ENCODE measurements around the gene LEAP2.
A peak's percentile ranks its signal among the peaks of the same experiment; 100 is the strongest.
"Not testable (repeated sequence)": the region's sequence is repeated elsewhere in the genome, so short reads cannot be mapped to it uniquely, and the experiment has no call there.

LEAP2 gene

DNA sequence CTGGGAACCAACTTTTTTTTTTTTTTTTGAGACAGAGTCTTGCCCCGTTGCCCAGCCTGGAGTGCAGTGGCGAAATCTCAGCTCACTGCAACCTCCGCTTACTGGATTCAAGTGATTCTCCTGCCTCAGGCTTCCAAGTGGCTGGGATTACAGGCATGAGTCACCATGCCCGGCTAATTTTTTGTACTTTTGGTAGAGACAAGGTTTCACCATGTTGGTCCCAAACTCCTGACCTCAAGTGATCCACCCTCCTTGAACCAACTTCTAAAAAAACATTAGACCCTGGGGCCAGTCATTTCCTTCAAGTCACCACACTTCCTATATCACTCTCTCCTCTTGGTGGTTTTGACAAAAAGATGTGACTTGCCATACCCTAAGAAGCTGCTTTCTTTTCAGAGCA, 32.2 kb upstream of the LEAP2 start:
- DNase-seq, result no peak

DNA sequence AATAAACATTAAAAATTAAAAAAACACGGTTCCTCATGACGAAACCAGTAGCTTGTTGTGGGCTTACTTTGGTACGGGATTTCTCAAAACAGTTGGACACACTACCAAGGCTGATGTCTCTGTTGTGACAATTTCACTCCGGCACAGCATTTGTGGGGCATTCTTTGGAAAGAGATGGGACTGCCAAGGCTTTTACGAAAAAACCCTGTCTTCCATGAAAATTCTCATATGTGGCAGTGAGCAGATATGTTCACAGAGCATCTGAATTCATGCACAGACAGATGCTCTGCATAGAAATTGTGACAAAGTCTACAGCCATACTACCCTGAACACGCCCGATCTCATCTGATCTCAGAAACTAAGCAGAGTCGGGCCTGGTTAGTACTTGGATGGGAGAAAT, 25.2 kb upstream of the LEAP2 start:
- DNase-seq, result no peak

DNA sequence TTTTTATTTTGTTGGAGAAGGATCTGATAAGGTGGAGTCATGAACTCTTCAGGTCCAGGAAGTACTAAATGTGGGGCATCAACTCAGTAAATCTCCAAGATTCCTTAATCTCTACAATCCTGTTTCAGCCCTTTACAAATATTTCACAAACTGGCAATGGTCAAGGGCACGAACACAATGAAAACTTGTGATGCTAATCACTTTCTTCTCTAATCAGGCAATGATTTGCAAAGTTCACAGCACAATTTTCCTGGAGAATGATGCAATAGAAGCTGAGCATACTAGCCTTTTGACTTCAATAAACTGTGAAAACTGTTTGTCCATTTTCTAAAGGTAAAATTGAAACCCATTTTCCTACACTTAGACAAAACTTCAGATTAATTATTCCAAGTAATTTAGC, 24.1 kb upstream of the LEAP2 start:
- DNase-seq, result no peak

DNA sequence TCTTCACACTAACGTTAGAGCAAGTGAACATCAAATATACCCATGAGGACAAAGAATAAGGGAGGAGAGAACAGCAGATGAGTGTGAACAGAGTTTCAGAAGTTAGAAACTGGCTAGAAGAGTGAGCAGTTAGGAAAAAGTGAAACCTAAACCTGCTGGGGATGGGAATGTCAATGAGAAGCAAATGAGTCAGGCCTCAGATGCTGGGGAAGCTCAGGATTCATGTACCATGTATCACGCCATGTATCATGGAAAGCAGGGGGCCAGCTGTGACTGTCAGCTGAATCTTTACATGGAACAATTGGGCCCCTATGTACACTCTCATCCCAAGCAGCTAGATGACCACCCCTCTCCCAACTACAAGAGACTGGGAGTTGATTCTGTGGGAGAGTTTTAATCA, 23.4 kb upstream of the LEAP2 start:
- DNase-seq, result no peak

DNA sequence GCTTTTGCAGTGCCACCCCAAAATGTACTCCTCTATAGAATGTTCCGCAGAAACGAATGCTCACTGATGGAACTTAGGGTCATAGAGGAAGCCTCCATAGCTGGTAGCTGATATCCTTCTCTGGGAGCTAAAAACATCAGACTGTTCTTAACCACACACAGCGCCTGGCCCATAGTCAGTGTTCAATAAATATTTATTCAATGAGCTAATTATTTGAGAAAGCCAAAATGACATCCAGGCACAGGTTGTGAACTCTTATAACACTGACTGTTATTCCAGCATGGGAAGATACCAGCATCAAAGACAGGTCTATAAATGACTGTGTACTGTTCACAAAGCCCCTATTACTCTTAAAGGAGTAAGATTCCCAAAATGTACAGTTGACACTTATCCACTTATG, 20.1 kb upstream of the LEAP2 start:
- no peak for DNase-seq

DNA sequence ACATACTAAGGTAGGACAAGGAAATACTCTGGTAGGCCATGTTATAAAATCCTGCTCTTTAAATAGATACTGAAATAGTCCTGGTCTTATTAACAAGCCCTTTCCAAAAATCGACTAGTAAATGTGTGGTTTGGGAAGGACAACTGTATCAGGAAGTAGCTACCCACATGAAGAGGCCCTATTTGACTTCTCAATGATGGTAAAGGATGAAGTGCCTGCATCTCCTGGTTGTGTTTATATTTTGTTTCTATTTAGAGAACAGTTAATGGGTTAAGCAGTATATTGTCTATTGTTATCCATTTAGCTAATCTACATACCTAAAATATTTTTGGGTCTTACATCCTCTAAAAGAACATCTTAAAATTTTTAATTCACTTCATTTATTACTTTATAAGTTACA, 19.7 kb upstream of the LEAP2 start:
- no peak for DNase-seq

DNA sequence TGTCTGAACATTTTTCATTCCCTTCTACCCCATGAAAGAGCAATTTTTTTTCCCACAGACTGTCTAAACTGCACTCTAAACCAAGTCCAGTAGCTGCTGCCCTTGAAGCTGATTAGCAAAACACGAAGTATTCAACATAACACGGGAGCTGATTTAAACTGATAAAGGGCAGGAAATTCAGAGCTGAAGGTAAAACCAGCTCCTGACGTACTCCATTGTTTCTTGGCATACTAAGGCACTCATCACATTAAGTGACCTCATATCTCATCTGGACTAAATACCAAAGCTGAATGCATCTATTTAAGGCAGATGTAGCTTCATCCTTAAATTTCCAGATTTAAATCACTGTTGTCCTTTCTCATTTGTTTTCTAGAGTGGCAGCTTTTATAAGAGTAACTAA, 19.2 kb upstream of the LEAP2 start:
- DNase-seq, result no peak

DNA sequence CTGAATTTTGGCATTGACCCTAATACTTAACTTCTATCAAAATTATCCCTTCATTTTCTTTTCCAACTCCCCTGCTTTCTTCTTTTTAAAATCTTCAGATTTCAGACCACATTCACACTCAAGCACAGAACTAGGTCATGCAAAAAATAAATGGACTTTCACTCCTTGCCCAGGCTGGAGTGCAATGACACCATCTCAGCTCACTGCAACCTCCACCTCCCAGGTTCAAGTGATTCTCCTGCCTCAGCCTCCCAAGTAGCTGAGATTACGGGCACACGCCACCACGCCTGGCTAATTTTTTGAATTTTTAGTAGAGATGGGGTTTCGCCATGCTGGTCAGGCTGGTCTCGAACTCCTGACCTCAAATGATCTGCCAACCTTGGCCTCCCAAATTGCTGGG, 18.5 kb upstream of the LEAP2 start:
- DNase-seq, result not testable (repeated sequence)

DNA sequence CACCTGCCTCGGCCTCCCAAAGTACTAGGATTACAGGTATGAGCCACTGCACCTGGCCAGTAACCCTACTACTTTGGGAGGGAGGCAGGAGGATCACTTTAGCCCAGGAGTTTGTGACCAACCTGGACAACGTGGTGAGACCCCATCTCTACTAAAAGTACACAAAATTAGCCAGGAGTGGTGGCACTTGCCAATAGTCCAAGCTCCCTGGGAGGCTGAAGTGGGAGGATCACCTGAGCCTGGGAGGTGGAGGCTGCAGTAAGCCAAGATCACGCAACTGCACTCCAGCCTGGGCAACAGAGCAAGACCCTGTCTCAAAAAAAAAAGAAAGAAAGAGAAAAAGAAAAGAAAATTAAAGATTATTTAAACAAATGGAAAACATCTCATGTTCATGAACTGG, 17.5 kb upstream of the LEAP2 start:
- DNase-seq, result no peak

DNA sequence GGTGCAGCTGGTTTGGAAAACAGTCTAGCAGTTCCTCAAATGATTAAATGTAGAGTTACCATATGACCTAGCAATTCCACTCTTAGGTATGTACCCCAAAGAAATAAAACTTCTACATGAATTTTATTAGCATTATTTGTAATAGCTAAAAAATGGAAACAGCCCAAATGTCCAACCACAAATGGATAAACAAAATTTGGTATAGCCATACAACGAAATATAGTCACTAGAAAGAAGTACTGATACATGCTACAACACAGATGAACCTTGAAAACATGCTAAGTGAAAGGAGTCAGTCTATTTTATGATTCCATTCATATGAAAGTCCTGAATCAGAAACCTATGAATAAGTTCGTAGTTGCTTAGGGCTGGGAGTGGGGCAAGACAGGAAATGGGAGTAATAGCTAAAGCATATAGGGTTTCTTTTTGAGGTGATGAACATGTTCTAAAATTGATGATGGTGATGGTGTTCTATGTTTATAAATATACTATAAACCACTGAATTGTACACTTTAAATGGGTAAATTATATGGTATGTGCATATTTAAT, 13.5 kb upstream of the LEAP2 start:
- no peak for DNase-seq

DNA sequence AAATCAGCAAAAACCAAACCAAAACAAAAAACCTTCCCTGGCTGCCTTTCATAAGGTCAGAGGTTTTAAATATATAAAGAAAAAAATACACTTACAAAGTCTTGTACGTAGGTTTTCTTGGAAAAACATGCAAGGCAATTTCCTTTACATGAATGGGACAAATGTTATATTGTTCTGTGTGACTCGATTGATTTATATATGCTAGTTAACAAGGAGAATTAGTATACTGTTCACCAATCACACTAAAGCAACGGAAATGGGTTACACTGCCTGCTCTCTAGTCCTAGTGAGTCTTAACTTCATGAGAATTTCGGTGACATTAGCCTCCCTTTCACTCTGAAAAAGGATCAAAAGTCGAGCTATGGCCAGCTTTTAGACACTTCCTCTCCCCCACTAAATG, 12.7 kb upstream of the LEAP2 start:
- no peak for DNase-seq

DNA sequence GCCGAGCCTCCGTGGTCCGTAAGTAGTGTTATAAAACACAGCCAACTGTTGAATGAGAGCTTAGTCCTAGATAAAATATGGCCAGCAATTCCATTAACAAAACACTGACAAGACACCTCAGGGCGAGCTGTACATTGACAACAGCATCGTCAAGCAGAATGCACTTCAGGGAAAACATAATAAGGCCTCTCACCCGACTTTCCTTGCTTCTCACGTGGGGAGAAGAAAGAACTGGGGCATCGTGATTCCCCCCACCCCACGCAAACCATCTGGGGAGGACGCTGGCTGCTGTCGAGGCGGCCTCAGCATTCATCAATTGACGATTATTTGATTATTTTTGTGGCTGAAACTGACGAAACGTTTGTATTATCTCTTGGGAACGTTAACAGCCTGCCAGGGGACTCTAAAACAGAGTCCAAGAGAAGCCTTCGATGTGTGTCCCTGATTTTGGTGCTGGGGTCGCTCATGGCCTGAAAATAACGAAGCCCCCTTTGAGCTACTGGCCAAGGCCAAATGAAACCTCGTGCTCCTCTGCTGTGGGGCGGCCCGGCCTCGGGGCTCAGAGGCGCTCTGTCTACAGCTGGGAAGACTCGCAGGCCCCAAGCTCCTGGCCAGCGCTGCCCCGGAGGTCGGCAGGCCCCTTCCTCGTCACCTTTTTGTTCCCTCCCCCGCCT, 7.7 kb upstream of the LEAP2 start:
- no peak for DNase-seq

DNA sequence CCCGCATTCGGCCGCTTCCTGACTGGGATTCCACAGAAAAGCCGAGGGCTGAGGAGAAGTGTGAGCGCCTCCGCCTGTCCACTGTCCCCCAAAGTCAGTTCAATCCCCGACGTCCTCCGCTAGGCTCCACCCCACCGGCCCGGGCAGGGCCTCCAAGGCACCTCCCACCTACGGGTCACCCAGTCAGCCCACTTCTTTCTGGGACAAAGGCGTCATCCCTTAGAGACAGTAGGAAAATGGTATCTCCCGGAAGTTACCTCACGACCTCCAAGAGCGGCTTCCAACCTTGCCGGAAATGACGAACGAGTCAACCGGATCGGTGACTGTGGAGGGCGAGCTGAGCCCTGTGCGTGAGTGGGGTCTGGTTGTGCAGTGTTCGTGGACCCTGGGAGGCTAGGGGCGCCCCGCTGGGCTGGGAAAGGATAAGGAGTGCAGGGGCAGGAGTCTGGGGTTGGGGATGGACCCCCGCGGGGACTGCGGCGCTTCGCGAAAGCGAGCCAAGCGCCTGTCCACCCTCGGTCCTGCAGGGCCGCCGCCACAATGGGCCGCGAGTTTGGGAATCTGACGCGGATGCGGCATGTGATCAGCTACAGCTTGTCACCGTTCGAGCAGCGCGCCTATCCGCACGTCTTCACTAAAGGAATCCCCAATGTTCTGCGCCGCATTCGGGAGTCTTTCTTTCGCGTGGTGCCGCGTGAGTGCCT, 7.0 kb upstream of the LEAP2 start, which contains the start of the genes GDF9 and UQCRQ:
Gene GDF9, minus strand, starts transcription at position 128 of the 704 bp plus-strand sequence. CDS start 1,936 bp downstream, outside the sequence.
Gene UQCRQ, plus strand, starts transcription at position 301 of the 704 bp plus-strand sequence. Its CDS starts 240 bp downstream, at position 541.
- DNase-seq, result peak; percentile 100

DNA sequence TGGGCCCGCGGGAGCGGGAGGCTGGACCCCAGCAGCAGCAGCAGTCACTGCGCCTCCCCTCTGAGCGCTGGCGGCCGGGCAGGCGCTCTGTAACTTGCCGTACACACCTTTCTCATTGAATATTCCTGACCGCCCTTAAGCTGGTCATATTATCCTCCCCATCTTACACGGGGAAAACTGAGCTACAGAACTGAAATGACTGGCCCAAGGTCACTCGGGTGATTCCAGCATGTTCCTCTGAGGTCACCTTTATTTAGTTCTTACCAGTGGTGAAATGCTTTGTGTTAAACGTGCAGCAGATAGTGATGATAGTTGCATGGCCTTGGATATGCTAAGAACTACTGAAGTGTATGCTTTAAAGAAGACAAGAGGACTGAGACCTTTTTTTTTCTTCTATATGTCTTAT, 6.4 kb upstream of the LEAP2 start:
- DNase-seq, result no peak

DNA sequence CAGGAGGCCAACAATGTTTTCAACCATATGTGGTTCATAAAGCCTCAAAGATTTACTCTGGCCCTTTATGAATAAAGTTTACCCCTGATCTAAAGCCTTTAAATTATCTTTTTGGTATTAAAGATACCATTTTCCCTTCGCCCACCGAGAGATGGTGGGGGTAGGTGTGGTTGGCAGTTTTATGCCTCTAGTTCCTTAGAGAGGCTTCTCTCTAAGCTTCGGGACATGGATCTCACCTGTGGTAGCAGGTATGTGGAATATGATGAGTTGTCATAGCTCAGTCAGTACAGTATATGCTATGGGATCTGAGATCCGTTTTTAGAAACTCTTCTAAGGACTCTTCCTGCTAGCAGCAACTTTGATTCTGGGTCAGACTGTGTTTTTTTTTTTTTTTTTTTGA, 4.7 kb upstream of the LEAP2 start:
- no peak for DNase-seq

DNA sequence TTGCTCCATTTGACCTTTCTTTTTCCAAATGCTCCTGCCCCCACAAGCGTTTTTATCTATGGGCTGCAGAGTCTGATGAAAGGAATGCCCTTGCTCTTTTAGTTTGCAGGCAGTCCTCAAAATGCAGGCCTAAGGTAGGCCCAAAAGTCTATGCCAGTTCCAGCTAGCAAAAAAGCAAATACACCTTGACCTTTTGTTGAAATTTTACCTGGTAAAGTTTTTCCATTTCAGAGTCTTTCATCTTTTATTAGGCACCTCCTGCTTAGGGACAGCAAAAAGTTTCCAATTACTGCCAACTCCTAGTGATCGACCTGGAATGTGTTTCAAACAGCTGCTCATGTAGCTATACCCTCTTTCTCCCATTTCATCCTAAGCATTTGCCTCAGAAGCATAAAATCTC, 2.7 kb upstream of the LEAP2 start:
- DNase-seq, result no peak

DNA sequence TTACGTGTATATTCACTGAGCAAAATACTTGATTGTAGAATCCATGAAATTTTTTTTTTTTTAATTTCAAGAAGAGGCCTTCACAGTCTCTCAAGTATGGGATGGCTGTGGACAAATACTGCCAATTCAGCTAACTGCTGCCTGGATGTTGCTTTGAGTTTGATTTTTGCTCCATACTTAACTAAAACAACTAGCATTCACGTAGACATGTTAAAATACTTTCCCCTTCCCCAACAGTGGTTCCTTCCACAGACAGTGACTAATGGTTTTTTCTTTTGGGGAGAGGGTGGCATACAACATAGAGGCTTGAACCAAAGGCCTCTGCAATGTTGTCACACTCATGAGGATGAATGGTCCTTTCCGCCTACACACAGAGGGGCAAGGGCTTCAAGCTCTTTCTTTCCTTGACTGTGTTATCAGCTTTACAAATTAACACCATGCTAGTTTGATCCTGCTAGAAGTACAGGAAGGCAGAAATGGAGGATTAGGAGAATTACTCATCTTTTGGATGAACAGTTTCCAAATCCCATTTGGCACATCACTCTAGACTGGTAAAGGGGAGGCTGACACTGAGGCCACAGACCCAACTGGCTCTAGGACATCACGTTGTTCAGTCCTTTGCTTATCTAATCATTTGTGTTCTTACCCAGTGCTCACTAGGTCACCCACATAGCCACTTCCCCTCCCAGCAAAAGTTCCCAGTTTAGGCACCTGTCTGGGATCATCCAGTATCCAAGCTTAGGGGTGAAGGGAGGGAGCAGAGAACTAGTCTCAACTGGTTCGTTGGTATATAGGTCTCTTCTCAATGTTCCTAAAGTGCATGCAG, 1.8 kb upstream of the LEAP2 start:
- no peak for DNase-seq

DNA sequence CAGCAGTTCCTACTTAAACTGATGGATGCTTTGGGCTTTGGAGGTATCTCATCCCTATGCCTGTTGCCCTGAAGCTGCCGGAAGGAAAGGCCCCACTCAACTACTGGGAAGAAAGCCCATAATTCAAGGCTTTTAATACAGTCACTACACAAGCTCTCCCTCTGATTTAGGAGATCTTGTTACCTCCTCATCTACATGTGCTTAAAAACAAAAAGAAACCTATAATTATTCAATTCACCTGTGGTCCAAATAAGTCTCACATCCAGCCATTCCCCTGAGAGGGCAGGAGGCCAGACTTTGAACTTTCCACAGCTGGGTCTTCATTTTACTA, 715 bp upstream of the LEAP2 start:
- no peak for DNase-seq

DNA sequence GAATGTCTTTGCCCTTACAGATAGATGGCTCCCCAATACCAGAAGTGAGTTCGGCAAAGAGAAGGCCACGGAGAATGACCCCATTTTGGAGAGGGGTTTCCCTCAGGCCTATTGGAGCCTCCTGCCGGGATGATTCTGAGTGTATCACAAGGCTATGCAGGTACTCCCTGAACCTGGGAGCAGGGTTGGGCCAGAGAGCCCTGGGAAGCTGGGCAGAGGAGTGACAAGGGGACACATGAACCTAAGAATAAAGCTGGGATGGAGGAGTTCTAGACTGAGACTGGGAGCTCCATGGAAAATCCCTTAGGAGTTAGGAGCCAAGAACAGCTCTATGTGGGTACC, 433 bp downstream of the LEAP2 start:
- no peak for DNase-seq

DNA sequence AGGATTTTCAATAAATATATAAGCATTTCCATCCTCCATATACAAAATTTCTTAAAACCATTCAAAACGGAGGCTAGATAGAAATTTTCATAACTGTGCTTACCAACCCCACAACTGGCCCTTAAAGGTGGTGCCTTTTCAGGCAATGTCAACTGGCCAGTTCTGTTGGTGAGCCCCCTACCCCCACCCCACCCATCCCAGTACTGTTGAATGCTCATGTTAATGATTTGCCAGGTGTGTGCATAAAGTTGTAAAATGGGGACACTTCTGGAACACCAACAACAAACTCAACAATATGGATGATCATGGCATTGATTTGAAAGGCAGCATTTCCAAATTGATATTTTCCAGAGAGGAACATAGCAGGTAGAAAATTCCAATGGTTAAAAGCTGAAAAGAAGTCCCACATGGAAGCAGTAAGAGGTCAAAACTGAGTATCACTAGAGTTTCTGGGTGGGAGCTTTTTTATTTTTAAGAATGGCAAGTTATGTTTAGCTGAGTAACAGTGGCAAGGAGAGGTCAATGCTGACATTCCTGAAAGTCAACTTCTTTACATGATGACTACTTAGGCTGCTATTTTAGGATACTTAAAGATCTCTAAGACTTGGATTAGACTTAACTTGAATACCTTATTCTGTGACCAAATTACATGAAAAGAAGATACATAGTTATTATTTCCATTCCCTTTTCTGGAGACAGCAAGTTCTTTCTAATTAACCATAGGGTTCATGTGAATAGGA, 2.7 kb downstream of the LEAP2 start:
- no peak for DNase-seq

DNA sequence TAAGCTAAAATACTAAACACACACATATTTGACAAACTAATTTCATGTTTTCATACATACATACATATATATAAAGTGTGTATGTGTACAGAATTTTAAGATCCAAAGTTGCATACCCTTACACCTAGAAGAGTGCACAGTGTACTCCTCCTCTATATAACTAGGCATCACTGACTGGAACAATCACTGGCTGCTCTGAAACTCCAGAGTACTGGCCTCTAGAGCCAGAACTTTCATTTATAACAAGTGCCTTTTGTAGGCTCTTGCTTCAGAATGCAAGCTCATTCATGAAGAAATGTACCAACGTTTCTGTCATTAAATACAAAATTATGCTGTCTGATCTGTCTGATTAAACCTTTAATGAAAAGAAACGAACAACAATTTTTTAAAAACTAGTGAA, 4.0 kb downstream of the LEAP2 start:
- DNase-seq, result no peak

DNA sequence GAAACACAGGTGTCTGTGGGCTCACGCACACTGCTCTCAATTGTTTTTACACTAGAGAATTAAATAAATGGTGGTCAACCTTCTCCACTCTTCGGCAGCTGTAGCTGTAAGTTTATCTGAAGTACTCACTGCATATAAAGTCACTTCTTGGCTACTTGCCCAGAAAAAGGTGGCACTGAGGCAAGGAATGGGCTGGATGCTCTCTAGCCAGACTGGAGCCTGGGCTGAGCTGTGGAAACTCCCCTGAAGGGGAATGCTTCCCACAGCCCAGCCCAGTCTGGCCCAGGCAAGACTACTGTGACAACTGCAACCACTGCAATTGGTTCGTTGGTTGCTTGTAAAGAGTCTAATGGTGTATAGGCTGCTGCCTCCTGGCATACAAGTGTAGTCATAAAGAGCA, 4.5 kb downstream of the LEAP2 start:
- peak; percentile 86 for DNase-seq

DNA sequence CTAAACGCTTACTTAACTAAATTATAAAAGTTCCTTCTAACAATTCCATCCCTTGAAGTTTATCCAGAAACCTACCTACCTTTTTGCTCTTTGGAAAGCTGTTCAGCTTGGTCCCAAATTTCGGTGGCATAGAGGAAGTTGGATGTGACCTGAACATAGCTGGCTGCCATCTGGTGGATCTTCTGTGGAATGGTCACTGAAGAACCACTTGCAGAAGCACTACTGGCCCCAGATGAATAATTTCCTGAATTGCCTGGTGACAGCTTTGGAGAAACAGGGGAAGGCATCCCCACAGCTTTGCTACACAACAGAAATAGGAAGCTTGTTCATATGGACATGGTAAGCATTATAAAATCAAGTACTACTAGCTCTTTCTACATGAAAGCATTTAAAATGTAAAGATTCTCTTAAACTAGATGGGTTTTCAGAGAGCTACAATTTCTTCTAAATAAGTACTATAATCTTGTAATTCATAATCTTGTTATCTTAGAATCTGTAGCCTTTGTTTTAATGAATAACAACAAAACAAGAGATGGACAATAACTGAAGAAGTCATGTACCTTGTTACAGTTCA, 9.9 kb downstream of the LEAP2 start:
- DNase-seq, result peak; percentile 77

Measured in hematopoietic multipotent progenitor cell treated with erythropoietin and hydrocortisone succinate and interleukin-3 and kit ligand, for 8 days (in vitro differentiated cells).